HFFc6 (cell line): Measurements from ENCODE around the gene FGF2. TPM values are rescaled to one million over a fixed set of nuclear protein-coding genes. Genes with fewer than 3 reads are reported as not detected.
A peak's percentile ranks its signal among the peaks of the same experiment; 100 is the strongest.
"Not testable (repeated sequence)": the region's sequence is repeated elsewhere in the genome, so short reads cannot be mapped to it uniquely, and the experiment has no call there.

Experiments used
- DNase-seq: peaks from one replicate; pipeline ENCODE4 v3.0.0-alpha.2; 2018
- H3K27ac Mint-ChIP-seq: 2 replicates; pipeline ENCODE4 v1.8.0; 2020; ENCODE audit warnings: mild to moderate bottlenecking, mixed read lengths
- H3K27me3 Mint-ChIP-seq: 2 replicates; pipeline ENCODE4 v1.8.0; 2021; ENCODE audit warnings: mild to moderate bottlenecking, moderate library complexity, mixed read lengths; ENCODE audit not compliant: insufficient read depth
- H3K36me3 Mint-ChIP-seq: 2 replicates; pipeline ENCODE4 v1.8.0; 2021; ENCODE audit warnings: low read depth, mixed read lengths
- H3K4me1 Mint-ChIP-seq: 2 replicates; pipeline ENCODE4 v1.8.0; 2020; ENCODE audit warnings: low read depth, mixed read lengths
- H3K4me3 Mint-ChIP-seq: 2 replicates; pipeline ENCODE4 v1.8.0; 2020; ENCODE audit warnings: mild to moderate bottlenecking, moderate library complexity, mixed read lengths
- H3K9me3 Mint-ChIP-seq: 2 replicates; pipeline ENCODE4 v1.8.0; 2020; ENCODE audit warnings: mild to moderate bottlenecking, mixed read lengths
- total RNA-seq, 6 experiments: library from RNA; stranded (reverse); fragmentation: NEBNext Ultra II Directional; extraction: Animal tissue kit (Norgen Biotek cat#: 25700); gene quantifications; 2 replicates in 1 of 6; 3 replicates in 5 of 6; pipeline ENCODE4 v1.2.3, GENCODE V29; 2021
- TF ChIP-seq, protein P1 (sequence below): fragments of 200-600 bp; sonication (generic); IDR thresholded peaks from 2 replicates; pipeline ENCODE4 v1.5.0; 2021; ENCODE audit warnings: antibody characterized with exemption, mild to moderate bottlenecking

FGF2 gene
- total RNA-seq, 6 experiments from 2014 or later, result 370 to 442 (median 389) TPM

DNA sequence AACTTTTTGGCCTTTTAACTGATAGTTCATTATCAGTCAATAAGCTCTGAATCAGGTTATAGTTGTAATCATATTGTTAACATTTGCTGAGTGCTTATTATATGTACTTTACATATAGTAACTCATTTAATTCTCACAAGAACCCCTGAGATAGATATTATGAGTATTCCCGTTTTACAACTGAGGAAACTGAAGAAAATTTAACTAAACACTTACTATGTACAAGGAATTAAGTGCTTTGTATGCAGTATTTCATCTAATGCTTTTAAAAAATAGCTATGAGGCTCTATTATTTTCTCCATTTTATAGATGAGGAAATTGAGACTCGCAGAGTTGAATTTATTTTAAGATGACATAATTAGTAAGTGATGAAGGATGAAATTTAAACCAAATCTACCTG, 27.7 kb upstream of the FGF2 start:
- peak overlapping the region; percentile 93 for H3K27ac Mint-ChIP-seq
- H3K36me3 Mint-ChIP-seq, result no peaks in the 10 kb centered on the region
- peaks cover 49% of the 10 kb centered on the region for H3K4me1 Mint-ChIP-seq
- no peaks in the 10 kb centered on the region for H3K9me3 Mint-ChIP-seq
- H3K27me3 Mint-ChIP-seq, result no peaks in the 10 kb centered on the region
- peak overlapping the region; percentile 85 for H3K4me3 Mint-ChIP-seq
- no peak for DNase-seq
- TF ChIP-seq, protein P1, sequence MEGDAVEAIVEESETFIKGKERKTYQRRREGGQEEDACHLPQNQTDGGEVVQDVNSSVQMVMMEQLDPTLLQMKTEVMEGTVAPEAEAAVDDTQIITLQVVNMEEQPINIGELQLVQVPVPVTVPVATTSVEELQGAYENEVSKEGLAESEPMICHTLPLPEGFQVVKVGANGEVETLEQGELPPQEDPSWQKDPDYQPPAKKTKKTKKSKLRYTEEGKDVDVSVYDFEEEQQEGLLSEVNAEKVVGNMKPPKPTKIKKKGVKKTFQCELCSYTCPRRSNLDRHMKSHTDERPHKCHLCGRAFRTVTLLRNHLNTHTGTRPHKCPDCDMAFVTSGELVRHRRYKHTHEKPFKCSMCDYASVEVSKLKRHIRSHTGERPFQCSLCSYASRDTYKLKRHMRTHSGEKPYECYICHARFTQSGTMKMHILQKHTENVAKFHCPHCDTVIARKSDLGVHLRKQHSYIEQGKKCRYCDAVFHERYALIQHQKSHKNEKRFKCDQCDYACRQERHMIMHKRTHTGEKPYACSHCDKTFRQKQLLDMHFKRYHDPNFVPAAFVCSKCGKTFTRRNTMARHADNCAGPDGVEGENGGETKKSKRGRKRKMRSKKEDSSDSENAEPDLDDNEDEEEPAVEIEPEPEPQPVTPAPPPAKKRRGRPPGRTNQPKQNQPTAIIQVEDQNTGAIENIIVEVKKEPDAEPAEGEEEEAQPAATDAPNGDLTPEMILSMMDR, result no peak

DNA sequence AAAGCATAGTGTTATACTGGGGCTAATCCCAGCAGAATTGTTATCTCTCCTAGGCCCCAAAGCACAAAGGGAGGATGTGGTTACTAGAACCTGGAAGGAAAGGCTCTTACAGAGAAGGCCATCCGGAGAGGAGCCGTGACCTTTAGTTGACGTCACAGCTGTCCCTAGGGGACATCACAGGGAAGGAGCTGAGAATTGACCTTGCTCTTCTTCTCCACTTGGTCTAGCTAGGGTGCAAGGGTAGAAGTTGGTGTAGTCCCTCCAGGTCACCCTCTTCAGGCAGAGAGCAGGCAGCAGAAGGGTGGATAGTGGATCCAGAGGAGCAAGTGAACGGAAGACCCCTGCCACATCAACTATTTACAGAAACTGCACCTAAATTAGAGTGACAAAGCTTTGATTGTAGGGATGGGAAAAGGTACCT, 22.8 kb upstream of the FGF2 start:
- TF ChIP-seq, protein P1, result no peak
- Mint-ChIP-seq H3K36me3 (no peaks in the 10 kb centered on the region), H3K4me1 (peaks cover 32% of the 10 kb centered on the region), H3K9me3 (no peaks in the 10 kb centered on the region), H3K4me3 (no peak overlapping the region), H3K27me3 (no peaks in the 10 kb centered on the region), H3K27ac (no peak overlapping the region)
- no peak for DNase-seq

DNA sequence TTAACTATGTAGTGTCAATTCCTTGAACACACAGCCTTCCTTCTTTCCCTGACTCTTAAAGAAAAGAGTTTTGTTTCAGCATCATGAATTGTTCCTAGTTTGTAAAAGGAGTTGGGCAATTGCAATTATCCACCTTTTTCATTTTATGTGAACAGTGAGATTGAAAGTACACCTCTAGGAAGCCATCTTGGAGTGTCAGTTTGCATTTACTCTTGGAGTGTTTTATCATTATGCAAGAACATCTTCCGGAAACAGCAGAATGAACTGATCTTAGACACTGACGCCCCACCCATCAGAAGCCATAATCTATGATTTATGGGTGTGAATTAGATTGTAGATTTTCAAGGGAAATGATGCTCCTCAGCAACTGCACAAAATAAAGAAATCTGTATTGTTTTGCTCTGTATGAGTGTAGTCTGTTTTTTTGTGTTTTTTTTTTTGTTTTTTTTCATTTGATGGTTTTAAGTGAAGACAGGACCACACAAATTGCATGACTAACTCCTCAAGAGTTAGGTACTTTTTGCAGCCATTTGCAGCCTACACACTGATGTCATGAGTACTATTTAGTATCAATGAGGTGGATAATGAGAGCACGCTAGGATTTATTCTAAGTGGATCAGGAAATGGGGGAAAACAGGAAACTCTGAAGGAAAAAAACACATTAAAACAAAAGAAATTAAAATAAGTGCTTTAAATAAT, 19.5 kb upstream of the FGF2 start:
- Mint-ChIP-seq H3K27me3 (no peaks in the 10 kb centered on the region), H3K36me3 (no peaks in the 10 kb centered on the region; the same call in 1 of the 2 replicates), H3K27ac (no peak overlapping the region), H3K4me1 (peaks cover 27% of the 10 kb centered on the region), H3K9me3 (no peaks in the 10 kb centered on the region), H3K4me3 (no peak overlapping the region)
- DNase-seq, result no peak
- TF ChIP-seq, protein P1, result no peak

DNA sequence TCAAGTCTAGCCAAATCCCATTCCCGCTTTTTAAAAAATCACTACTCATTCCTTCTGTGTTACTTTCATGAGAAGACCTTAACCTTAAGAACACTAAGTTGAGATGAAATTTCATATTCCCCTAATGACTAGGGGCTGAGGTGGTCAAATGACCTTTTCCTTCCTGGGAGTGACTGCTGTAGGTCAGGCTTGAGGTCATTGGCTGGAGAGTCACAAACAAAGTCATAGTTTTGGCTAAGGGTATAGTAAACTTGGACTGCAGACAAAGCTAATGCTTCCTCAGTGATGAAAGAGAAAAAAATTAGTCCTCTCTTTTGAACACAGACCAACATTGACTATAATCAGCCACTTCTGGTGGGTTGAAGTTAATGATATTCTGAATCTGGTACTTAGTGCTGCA, 16.0 kb upstream of the FGF2 start:
- DNase-seq, result no peak
- Mint-ChIP-seq H3K27ac (no peak overlapping the region; the same call in 1 of the 2 replicates), H3K4me1 (peaks cover 26% of the 10 kb centered on the region), H3K27me3 (peaks cover 1% of the 10 kb centered on the region; the same call in 1 of the 2 replicates), H3K4me3 (no peak overlapping the region; the same call in 1 of the 2 replicates), H3K36me3 (no peaks in the 10 kb centered on the region; the same call in 1 of the 2 replicates), H3K9me3 (no peaks in the 10 kb centered on the region)
- TF ChIP-seq, protein P1, result no peak

DNA sequence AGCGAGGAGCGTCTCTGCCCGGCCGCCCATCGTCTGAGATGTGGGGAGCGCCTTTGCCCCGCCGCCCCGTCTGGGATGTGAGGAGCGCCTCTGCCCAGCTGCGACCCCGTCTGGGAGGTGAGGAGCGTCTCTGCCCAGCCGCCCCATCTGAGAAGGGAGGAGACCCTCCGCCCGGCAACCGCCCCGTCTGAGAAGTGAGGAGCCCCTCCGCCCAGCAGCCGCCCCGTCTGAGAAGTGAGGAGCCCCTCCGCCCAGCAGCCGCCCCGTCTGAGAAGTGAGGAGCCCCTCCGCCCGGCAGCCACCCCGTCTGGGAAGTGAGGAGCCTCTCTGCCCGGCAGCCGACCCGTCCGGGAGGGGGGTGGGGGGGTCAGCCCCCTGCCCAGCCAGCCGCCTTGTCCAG, 14.8 kb upstream of the FGF2 start:
- H3K4me1 Mint-ChIP-seq, result peaks cover 18% of the 10 kb centered on the region
- not testable (repeated sequence) for H3K4me3 Mint-ChIP-seq, H3K9me3 Mint-ChIP-seq, H3K27me3 Mint-ChIP-seq, DNase-seq, H3K36me3 Mint-ChIP-seq, H3K27ac Mint-ChIP-seq

DNA sequence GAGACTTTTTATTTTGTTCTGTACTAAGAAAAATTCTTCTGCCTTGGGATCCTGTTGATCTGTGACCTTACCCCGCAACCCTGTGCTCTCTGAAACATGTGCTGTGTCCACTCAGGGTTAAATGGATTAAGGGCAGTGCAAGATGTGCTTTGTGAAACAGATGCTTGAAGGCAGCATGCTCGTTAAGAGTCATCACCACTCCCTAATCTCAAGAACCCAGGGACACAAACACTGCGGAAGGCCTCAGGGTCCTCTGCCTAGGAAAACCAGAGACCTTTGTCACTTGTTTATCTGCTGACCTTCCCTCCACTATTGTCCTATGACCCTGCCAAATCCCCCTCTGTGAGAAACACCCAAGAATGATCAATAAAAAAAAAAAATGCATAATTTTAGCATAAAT, 13.8 kb upstream of the FGF2 start:
- not testable (repeated sequence) for H3K4me1 Mint-ChIP-seq, DNase-seq, H3K27ac Mint-ChIP-seq, H3K4me3 Mint-ChIP-seq, H3K9me3 Mint-ChIP-seq, H3K27me3 Mint-ChIP-seq, H3K36me3 Mint-ChIP-seq
